NCI-H187 treated with DMSO at 0.1 percent for 48 hours (cell line): ENCODE data around the gene NUMBL.
"Not testable (repeated sequence)": the region's sequence is repeated elsewhere in the genome, so short reads cannot be mapped to it uniquely, and the experiment has no call there.

Experiments used
- DNase-seq: peaks from one replicate; lab custom pipeline; 2025; lab: John Stamatoyannopoulos, UW

The NUMBL gene

GRCh38 chr19:40690050-40690692, at the start of gene NUMBL:
Gene NUMBL (minus strand): TSS chr19:40690651. CDS start chr19:40690483, 168 bp downstream.
- DNase-seq, result no peak

- no peak for DNase-seq
These were observed 48.8 kb upstream of the NUMBL start for GRCh38 chr19:40739030-40739839.

GRCh38 chr19:40737102-40737644, 46.7 kb upstream of the NUMBL start:
- DNase-seq, result no peak

- no peak for DNase-seq
These were observed 46.2 kb upstream of the NUMBL start for GRCh38 chr19:40736661-40737060.

GRCh38 chr19:40735013-40735771, 44.7 kb upstream of the NUMBL start:
- DNase-seq, result no peak

- no peak for DNase-seq
These were observed 42.7 kb upstream of the NUMBL start for GRCh38 chr19:40733149-40733548.

GRCh38 chr19:40732304-40732703, 41.9 kb upstream of the NUMBL start:
- not testable (repeated sequence) for DNase-seq

GRCh38 chr19:40730065-40730464, 39.6 kb upstream of the NUMBL start:
- not testable (repeated sequence) for DNase-seq

- no peak for DNase-seq
These were observed 35.8 kb upstream of the NUMBL start for GRCh38 chr19:40726279-40726678.

GRCh38 chr19:40724855-40725254, 34.4 kb upstream of the NUMBL start:
- no peak for DNase-seq

- no peak for DNase-seq
These were observed 33.9 kb upstream of the NUMBL start for GRCh38 chr19:40724315-40724714.

- DNase-seq, result no peak
These were observed 33.3 kb upstream of the NUMBL start for GRCh38 chr19:40723661-40724254.

GRCh38 chr19:40721936-40722661, 31.6 kb upstream of the NUMBL start:
- DNase-seq, result no peak

GRCh38 chr19:40721140-40721486, 30.7 kb upstream of the NUMBL start:
- no peak for DNase-seq

- no peak for DNase-seq
These were observed 29.0 kb upstream of the NUMBL start for GRCh38 chr19:40719414-40719894.

- DNase-seq, result no peak
These were observed 28.4 kb upstream of the NUMBL start for GRCh38 chr19:40718774-40719391.

GRCh38 chr19:40717880-40718773, 27.7 kb upstream of the NUMBL start:
- no peak for DNase-seq

GRCh38 chr19:40717325-40717879, 27.0 kb upstream of the NUMBL start:
- no peak for DNase-seq
